ENCODE results near the gene HEXIM2. TPM values are rescaled to one million over a fixed set of nuclear protein-coding genes. Genes with fewer than 3 reads are reported as not detected.

Gene HEXIM2
- total and polyA plus RNA-seq, 2 of the 13 experiments (the other 11 are each of a cell fraction or from before 2014, with no cell fraction given), result 27.1 to 32.4 TPM

GRCh38 chr17:45132572-45133463, 28.9 kb upstream of the HEXIM2 start (continued):
- TF ChIP-seq RFX5 (IDR thresholded peaks at IDR 0.05; ENCODE audit: low read depth, low read length) (no peak), KAT8 (CRISPR knock-in tag; IDR thresholded peaks at IDR 0.05) (peak; percentile 63), DPF2 (CRISPR knock-in tag; IDR thresholded peaks at IDR 0.05; ENCODE audit: borderline replicate concordance, low read depth) (no peak), ZNF546 (CRISPR knock-in tag; conservative IDR thresholded peaks at IDR 0.05) (no peak), THAP8 (CRISPR knock-in tag; IDR thresholded peaks at IDR 0.05; ENCODE audit: borderline replicate concordance) (peak; percentile 92), HNRNPK (IDR thresholded peaks at IDR 0.05; ENCODE audit: low read depth, low read length, poor library complexity, severe bottlenecking) (peak; percentile 57), DNMT3B (CRISPR knock-in tag; conservative IDR thresholded peaks at IDR 0.05) (no peak), TEAD3 (CRISPR knock-in tag; optimal IDR thresholded peaks at IDR 0.05; ENCODE audit: borderline replicate concordance) (peak; percentile 46), PATZ1 (CRISPR knock-in tag; IDR thresholded peaks at IDR 0.05) (peak; percentile 69; the same call in 1 of the 2 replicates), MAZ (IDR thresholded peaks at IDR 0.05; ENCODE audit: borderline replicate concordance, low read depth, low read length) (no peak), MAZ (CRISPR knock-in tag; IDR thresholded peaks at IDR 0.05; ENCODE audit: low read depth) (peak; percentile 82), KIAA2018 (CRISPR knock-in tag; IDR thresholded peaks at IDR 0.05; ENCODE audit: borderline replicate concordance) (no peak), THYN1 (CRISPR knock-in tag; IDR thresholded peaks at IDR 0.05; ENCODE audit: borderline replicate concordance, low read depth) (no peak), MXD3 (CRISPR knock-in tag; IDR thresholded peaks at IDR 0.05) (peak; percentile 81; the same call in 1 of the 2 replicates)
